Pancreas (tissue), 10 donors: Measurements from ENCODE around the gene HACE1. TPM values are rescaled to one million over a fixed set of nuclear protein-coding genes. Genes with fewer than 3 reads are reported as not detected.
"Not testable (repeated sequence)": the region's sequence is repeated elsewhere in the genome, so short reads cannot be mapped to it uniquely, and the experiment has no call there.

Experiments used
- ATAC-seq, 4 donors: fragments of 200-7000 bp; cut with Tn5 transposase; one replicate each; pipeline versions ENCODE4 v1.8.0 to v1.9.1; 2020; ENCODE audit warnings: mild to moderate bottlenecking in 4 of 4, moderate library complexity in 4 of 4
- DNase-seq, 6 donors: peaks; one replicate each; pipeline ENCODE4 v3.0.0-alpha.2; 2020
- FAIRE-seq: peaks from 2 replicates; lab custom pipeline; 2012; peaks lifted over from hg19 to GRCh38; lab: Jason Lieb, UNC
- H3K27ac ChIP-seq, 4 donors: fragments of 200-600 bp; sonication (generic); 1 replicate in 3 of 4; 2 replicates in 1 of 4; pipeline versions ENCODE4 v1.5.0 to v1.8.0; 2020
- H3K27me3 ChIP-seq, 4 donors: fragments of 200-600 bp; one replicate each; pipeline ENCODE4 v1.8.0; 2021
- H3K36me3 ChIP-seq, 3 donors: fragments of 200-600 bp; sonication (generic) in 1 of 3; one replicate each; pipeline versions ENCODE4 v1.5.0 to v1.8.0; 2020 to 2021
- H3K4me1 ChIP-seq, 3 donors: fragments of 200-600 bp; one replicate each; pipeline ENCODE4 v1.8.0; 2021
- H3K4me3 ChIP-seq, 4 donors: fragments of 200-600 bp; sonication (generic) in 2 of 4; one replicate each; pipeline versions ENCODE4 v1.5.0 to v1.8.0; 2020 to 2021
- H3K9me3 ChIP-seq, 4 donors: fragments of 200-600 bp; one replicate each; pipeline ENCODE4 v1.8.0; 2021
- CTCF ChIP-seq, 4 donors: fragments of 200-600 bp; sonication (generic) in 3 of 4; IDR thresholded peaks; one replicate each; pipeline versions ENCODE4 v1.5.0 to v1.8.0; 2021; ENCODE audit warnings: antibody characterized with exemption in 4 of 4
- WGBS, 2 donors: extraction: QIAGEN DNeasy Blood & Tissue Kit; methylation state at CpG; one replicate each; pipeline ENCODE4 v1.1.7; 2013; 5-methylcytosine and 5-hydroxymethylcytosine counted together
- intact Hi-C, 3 donors: fragments of 100-400 bp; cut with DNase I; formaldehyde crosslinking; loops; one replicate each; pipeline versions ENCODE4 v1.11.1 to v1.14.2; 2022
- polyA plus RNA-seq, 2 donors: library from polyadenylated mRNA; stranded (reverse); fragments of 200-250 nt; gene quantifications; one replicate each; pipeline ENCODE4 v1.2.3, GENCODE V29; 2013
- total RNA-seq, 6 donors: library from RNA; stranded (reverse); fragmentation: NEBNext Ultra II Directional in 4 of 6; extraction: Animal tissue kit (Norgen Biotek cat#: 25700) in 4 of 6; gene quantifications; one replicate each; pipeline versions ENCODE4 v1.2.1 to v1.2.4, GENCODE V29; 2021 to 2023
- donor health status: healthy with polysubstance abuse.
- donor health status: DM: no; HTN: no; CAD: no; lungs with moderate emphysema.
- donor health status: DM: no; HTN: no; CAD: no.
- donor health status: control.
- donor health status: control.
- donor health status: Bipolar disorder and iron deficiency.
- donor health status: DM: yes; HTN: yes; CAD: no.
- donor health status: DM: no; HTN: no; CAD: no.
- donor health status: DM: no; HTN: no; CAD: no.
- donor health status: DM: yes; HTN: yes; CAD: no.

Gene HACE1
- total and polyA plus RNA-seq, 8 donors: 2.8 to 8.5 (median 4.1) TPM

DNA sequence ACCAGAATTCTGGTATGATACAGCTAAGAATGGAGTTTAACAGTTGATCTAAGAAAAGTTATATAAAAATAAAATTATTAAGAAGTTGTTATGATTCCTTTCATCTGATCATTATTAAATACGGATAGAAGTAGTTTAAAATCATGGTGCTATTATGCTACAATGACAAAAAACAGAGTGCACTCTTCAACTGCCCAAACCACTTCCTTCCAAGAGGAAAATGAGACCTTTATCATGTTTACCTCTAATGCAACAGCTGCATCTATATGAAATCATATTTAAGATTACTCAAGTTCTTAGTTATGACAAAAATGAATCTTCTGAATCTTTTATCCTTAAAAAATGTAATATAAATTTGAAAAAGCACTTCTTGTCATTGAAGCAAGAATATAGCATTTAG, 31.2 kb downstream of the HACE1 start:
- Histone ChIP-seq H3K4me3 (no peak overlapping the region), H3K36me3 (no peaks in the 10 kb centered on the region), H3K27ac (no peak overlapping the region), H3K27me3 (no peaks in the 10 kb centered on the region), H3K4me1 (no peaks in the 10 kb centered on the region), H3K9me3 (no peaks in the 10 kb centered on the region)
- no peak for ATAC-seq
- no peak for FAIRE-seq
- TF ChIP-seq CTCF (IDR thresholded peaks at IDR 0.05): no peak
- WGBS, 2 donors: 77 to 78% methylated on average over 1 of the region's 1 CpG
- intact Hi-C loops: no loop called here
- no peak for DNase-seq

- H3K27ac ChIP-seq, ATAC-seq, intact Hi-C loops, FAIRE-seq, H3K36me3 ChIP-seq, H3K4me1 ChIP-seq, DNase-seq, H3K4me3 ChIP-seq, H3K9me3 ChIP-seq, H3K27me3 ChIP-seq: not testable (repeated sequence)
- WGBS, 2 donors: 95 to 96% methylated on average over 4 of the region's 4 CpGs
Measured at GRCh38 chr6:104820820-104821219, 38.9 kb downstream of the HACE1 start.

DNA sequence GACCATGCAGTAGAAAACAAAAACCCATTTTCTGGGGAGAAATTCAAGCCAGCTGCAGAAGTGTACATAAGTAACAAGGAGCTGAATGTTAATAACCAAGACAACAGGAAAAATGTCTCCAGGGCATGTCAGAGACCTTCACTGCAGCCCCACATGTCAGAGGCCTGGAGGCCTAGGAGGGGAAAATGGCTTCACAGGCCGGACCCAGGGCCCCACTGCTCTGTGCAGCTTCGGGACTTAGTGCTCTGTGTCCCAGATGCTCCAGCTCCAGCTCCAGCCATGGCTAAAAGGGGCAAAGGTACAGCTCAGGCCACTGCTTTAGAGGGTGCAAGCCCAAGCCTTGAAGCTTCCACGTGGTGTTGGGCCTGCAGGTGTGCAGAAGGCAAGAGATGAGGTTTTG, 43.6 kb downstream of the HACE1 start:
- ATAC-seq: no peak
- no peak for TF ChIP-seq CTCF (IDR thresholded peaks at IDR 0.05)
- H3K36me3 ChIP-seq: peaks cover 0 to 2% (median 0%) of the 10 kb centered on the region in 3 donors
- H3K4me1 ChIP-seq: no peaks in the 10 kb centered on the region
- no peaks in the 10 kb centered on the region for H3K27me3 ChIP-seq
- no peak for FAIRE-seq
- no peak overlapping the region for H3K4me3 ChIP-seq
- 95 to 98% methylated on average over 3 of the region's 3 CpGs for WGBS, 2 donors
- no peak for DNase-seq
- no peaks in the 10 kb centered on the region for H3K9me3 ChIP-seq
- intact Hi-C loops: no loop called here
- H3K27ac ChIP-seq: no peak overlapping the region

DNA sequence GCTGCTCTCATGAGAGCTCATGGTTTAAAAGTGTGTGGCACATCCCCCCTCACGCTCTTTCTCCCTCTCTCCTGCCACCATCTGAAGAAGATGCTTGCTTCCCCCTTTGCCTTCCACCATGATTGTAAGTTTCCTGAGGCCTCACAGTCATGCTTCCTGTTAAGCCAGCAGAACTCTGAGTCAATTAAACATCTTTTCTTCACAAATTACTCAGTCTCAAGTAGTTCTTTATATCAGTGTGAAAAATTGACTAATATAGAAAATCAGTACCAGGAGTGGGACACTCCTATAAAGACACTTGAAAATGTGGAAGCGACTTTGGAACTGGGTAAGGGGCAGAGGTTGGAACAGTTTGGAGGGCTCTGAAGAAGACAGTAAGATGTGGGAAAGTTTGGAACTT, 45.0 kb downstream of the HACE1 start:
- Histone ChIP-seq H3K9me3 (no peaks in the 10 kb centered on the region), H3K4me3 (no peak overlapping the region), H3K4me1 (no peaks in the 10 kb centered on the region), H3K27me3 (no peaks in the 10 kb centered on the region), H3K36me3 (no peaks in the 10 kb centered on the region), H3K27ac (no peak overlapping the region)
- 98 to 100% methylated on average over 2 of the region's 2 CpGs for WGBS, 2 donors
- no peak for TF ChIP-seq CTCF (IDR thresholded peaks at IDR 0.05)
- FAIRE-seq: no peak
- intact Hi-C loops: no loop called here
- no peak for ATAC-seq
- no peak for DNase-seq

- intact Hi-C loops: no loop called here
- no peaks in the 10 kb centered on the region for H3K36me3 ChIP-seq
- FAIRE-seq (no peak), DNase-seq (no peak), ATAC-seq (no peak)
- H3K27ac ChIP-seq: no peak overlapping the region
- no peaks in the 10 kb centered on the region for H3K27me3 ChIP-seq
- WGBS, 2 donors: 94 to 95% methylated on average over 2 of the region's 2 CpGs
- H3K9me3 ChIP-seq: no peaks in the 10 kb centered on the region
- H3K4me1 ChIP-seq: no peaks in the 10 kb centered on the region
- no peak for TF ChIP-seq CTCF (IDR thresholded peaks at IDR 0.05)
- no peak overlapping the region for H3K4me3 ChIP-seq
Measured at GRCh38 chr6:104813552-104813951, 46.2 kb downstream of the HACE1 start.
